Measurements from ENCODE around the gene MMP14. TPM values are rescaled to one million over a fixed set of nuclear protein-coding genes. Genes with fewer than 3 reads are reported as not detected.

MMP14 gene
- total RNA-seq, 1 experiment from 2014 or later = 57.2 TPM

DNA sequence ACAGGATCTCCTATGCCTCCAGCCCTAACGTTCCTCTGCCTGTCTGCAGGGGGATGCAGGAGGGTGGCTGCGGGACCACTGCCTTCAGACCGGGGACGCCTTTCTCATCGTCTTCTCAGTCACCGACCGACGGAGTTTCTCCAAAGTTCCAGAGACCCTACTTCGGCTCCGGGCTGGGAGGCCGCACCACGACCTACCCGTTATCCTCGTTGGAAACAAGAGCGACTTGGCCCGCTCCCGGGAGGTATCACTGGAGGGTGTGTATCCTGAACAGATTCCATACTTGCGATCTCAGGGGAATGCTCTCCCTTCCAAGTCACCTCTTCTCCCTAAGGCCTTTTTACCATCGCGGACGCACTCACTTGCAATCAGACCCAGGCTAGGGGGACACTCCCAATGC is 49.6 kb downstream of the MMP14 start:
- H3K27me3 Mint-ChIP-seq (ENCODE audit: insufficient read depth, unreplicated experiment) = no peaks in the 10 kb centered on the region
- H3K4me3 Mint-ChIP-seq (ENCODE audit: unreplicated experiment) = peak overlapping the region; percentile 91
- Histone ChIP-seq H3K4me1 (peaks cover 4% of the 10 kb centered on the region), H3K27me3 (replicated peaks; ENCODE audit: control insufficient read depth, insufficient read depth, low read length) (no peaks in the 10 kb centered on the region), H3K36me3 (ENCODE audit: control insufficient read depth, insufficient read depth, low read length) (no peaks in the 10 kb centered on the region), H3K4me3 (ENCODE audit: low read depth, low read length) (peak overlapping the region; percentile 52), H3K9me3 (no peaks in the 10 kb centered on the region)
- CTCF ChIA-PET = interaction anchor here (1.0 to 2.0 kb wide), 6 partner anchors 14 to 120 kb away, joined by 3 to 8 read pairs (median 4); partner anchors contain the start of genes LRP10 and OXA1L
- intact Hi-C loops (cut with micrococcal nuclease; ENCODE audit: unreplicated experiment) = no loop called here
- peaks cover 8% of the 10 kb centered on the region for H3K4me1 Mint-ChIP-seq (ENCODE audit: low read depth, unreplicated experiment)
- TF ChIP-seq, protein P1, sequence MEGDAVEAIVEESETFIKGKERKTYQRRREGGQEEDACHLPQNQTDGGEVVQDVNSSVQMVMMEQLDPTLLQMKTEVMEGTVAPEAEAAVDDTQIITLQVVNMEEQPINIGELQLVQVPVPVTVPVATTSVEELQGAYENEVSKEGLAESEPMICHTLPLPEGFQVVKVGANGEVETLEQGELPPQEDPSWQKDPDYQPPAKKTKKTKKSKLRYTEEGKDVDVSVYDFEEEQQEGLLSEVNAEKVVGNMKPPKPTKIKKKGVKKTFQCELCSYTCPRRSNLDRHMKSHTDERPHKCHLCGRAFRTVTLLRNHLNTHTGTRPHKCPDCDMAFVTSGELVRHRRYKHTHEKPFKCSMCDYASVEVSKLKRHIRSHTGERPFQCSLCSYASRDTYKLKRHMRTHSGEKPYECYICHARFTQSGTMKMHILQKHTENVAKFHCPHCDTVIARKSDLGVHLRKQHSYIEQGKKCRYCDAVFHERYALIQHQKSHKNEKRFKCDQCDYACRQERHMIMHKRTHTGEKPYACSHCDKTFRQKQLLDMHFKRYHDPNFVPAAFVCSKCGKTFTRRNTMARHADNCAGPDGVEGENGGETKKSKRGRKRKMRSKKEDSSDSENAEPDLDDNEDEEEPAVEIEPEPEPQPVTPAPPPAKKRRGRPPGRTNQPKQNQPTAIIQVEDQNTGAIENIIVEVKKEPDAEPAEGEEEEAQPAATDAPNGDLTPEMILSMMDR (IDR thresholded peaks at IDR 0.05; ENCODE audit: insufficient read depth in 1 of 2, low read depth in 1 of 2, low read length in 1 of 2, severe bottlenecking in 1 of 2, unreplicated experiment in 1 of 2) = no peak
- peaks cover 11% of the 10 kb centered on the region for H3K36me3 Mint-ChIP-seq (ENCODE audit: insufficient read depth, unreplicated experiment)
- no peak for DNase-seq
- no TSS peak for BruUV-seq (replicated peaks)
- H3K9me3 Mint-ChIP-seq (ENCODE audit: unreplicated experiment) = no peaks in the 10 kb centered on the region
- peak overlapping the region; percentile 48 for H3K27ac Mint-ChIP-seq (ENCODE audit: unreplicated experiment)
- POLR2A ChIA-PET = interaction anchor here (1.0 kb wide), 1 partner anchor 209 kb away, joined by 3 read pairs; the partner anchor contains the start of genes ACIN1 and C14orf119

DNA sequence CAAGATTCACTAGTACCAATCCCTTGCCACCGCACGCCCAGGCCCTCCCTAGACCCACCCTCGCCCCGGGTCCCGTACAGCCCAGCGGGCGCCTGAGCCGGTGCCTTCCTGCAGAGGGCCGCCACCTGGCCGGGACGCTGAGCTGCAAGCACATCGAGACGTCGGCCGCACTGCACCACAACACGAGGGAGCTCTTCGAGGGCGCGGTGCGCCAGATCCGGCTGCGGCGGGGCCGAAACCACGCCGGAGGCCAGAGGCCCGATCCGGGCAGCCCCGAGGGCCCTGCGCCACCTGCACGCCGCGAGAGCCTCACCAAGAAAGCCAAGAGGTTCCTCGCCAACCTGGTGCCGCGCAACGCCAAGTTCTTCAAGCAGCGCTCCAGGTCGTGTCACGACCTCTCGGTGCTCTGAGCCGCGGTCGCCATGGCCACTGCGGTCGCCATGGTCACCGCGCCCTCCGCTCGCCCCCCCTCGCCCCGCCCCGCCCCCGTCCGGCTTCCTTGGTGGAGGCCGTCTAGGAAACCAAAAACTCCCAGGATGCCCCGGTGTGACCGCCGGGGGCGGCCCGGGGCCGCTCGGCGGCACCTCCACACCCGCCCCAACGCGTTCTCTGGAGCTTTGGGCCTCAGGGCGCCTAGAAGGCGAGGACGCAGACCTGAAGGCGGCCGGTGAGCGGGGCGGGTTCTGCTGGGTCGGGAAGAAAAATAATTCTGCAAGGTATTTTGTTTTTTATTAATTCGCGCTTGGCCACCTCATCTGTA is 50.3 kb downstream of the MMP14 start:
- BruUV-seq (replicated peaks) = no TSS peak
- ChIA-PET POLR2A (interaction anchor here (0.5 to 1.0 kb wide), 3 partner anchors 121 to 308 kb away, joined by 3 to 8 read pairs (median 6); partner anchors contain the start of genes ACIN1 and C14orf119), CTCF (interaction anchor here (0.5 to 1.2 kb wide), 9 partner anchors 13 to 332 kb away, joined by 3 to 7 read pairs (median 4); partner anchors contain the start of genes LRP10 and OXA1L)
- Mint-ChIP-seq H3K4me1 (ENCODE audit: low read depth, unreplicated experiment) (peaks cover 8% of the 10 kb centered on the region), H3K27me3 (ENCODE audit: insufficient read depth, unreplicated experiment) (no peaks in the 10 kb centered on the region), H3K9me3 (ENCODE audit: unreplicated experiment) (no peaks in the 10 kb centered on the region), H3K36me3 (ENCODE audit: insufficient read depth, unreplicated experiment) (peaks cover 11% of the 10 kb centered on the region), H3K27ac (ENCODE audit: unreplicated experiment) (peak overlapping the region; percentile 88), H3K4me3 (ENCODE audit: unreplicated experiment) (peak overlapping the region; percentile 91)
- H3K9me3 ChIP-seq = no peaks in the 10 kb centered on the region
- DNase-seq = peak; percentile 73 to 75
- H3K4me1 ChIP-seq = peaks cover 4% of the 10 kb centered on the region
- TF ChIP-seq, protein P1 (IDR thresholded peaks at IDR 0.05; ENCODE audit: insufficient read depth in 1 of 2, low read depth in 1 of 2, low read length in 1 of 2, severe bottlenecking in 1 of 2, unreplicated experiment in 1 of 2) = peak in 1 of 2 experiments; percentile 34
- peak overlapping the region; percentile 52 for H3K4me3 ChIP-seq (ENCODE audit: low read depth, low read length)
- no peaks in the 10 kb centered on the region for H3K36me3 ChIP-seq (ENCODE audit: control insufficient read depth, insufficient read depth, low read length)
- H3K27me3 ChIP-seq (replicated peaks; ENCODE audit: control insufficient read depth, insufficient read depth, low read length) = no peaks in the 10 kb centered on the region
- intact Hi-C loops (cut with micrococcal nuclease; ENCODE audit: unreplicated experiment) = no loop called here

DNA sequence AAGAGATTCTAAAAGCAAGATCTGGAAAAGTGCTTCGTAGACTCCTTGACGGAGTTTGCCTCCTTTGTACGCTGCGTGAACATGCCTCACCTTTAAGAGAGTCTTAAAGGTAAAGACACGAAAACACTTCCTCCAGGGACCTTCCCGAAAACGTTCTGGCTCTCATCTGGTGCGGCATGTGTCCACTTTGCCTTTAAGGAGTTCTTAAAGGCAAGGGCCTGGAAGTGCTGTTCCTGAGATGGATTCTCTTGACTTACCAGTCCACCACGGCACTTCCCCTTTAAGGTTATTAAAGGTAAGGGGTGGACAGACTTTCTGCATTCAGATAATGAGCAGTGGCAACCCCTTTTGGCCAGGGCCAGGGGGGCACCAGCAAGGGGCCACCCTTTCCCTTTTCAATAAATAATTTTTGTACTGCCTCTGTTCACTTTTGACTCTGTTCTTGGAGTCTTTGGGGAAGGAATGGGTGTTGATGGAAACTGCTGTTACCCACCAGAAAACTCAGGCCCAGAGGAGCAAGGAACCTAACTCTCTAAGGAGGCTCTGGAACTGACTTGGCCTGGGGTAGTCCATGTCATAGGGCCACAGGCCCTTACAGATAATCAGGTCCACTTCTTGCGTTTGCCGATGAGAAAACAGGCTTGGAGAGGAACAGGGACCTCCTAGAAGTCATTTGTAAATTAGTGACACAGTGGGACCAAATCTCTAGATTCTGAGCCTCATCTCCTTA is 51.0 kb downstream of the MMP14 start:
- peak; percentile 76 to 83 for DNase-seq
- no peaks in the 10 kb centered on the region for H3K27me3 ChIP-seq (replicated peaks; ENCODE audit: control insufficient read depth, insufficient read depth, low read length)
- H3K4me1 ChIP-seq = peaks cover 4% of the 10 kb centered on the region
- peak overlapping the region; percentile 91 for H3K4me3 Mint-ChIP-seq (ENCODE audit: unreplicated experiment)
- H3K9me3 Mint-ChIP-seq (ENCODE audit: unreplicated experiment) = no peaks in the 10 kb centered on the region
- H3K27me3 Mint-ChIP-seq (ENCODE audit: insufficient read depth, unreplicated experiment) = no peaks in the 10 kb centered on the region
- intact Hi-C loops (cut with micrococcal nuclease; ENCODE audit: unreplicated experiment) = no loop called here
- H3K27ac Mint-ChIP-seq (ENCODE audit: unreplicated experiment) = peak overlapping the region; percentile 88
- TF ChIP-seq, protein P1 (IDR thresholded peaks at IDR 0.05; ENCODE audit: insufficient read depth in 1 of 2, low read depth in 1 of 2, low read length in 1 of 2, severe bottlenecking in 1 of 2, unreplicated experiment in 1 of 2) = no peak
- TSS peak; percentile 82 for BruUV-seq (replicated peaks)
- H3K4me3 ChIP-seq (ENCODE audit: low read depth, low read length) = peak overlapping the region; percentile 52
- ChIA-PET POLR2A (no interaction called here), CTCF (interaction anchor here (0.6 to 1.2 kb wide), 4 partner anchors 14 to 332 kb away, joined by 4 to 8 read pairs (median 6); no protein-coding TSS in a partner anchor)
- peaks cover 11% of the 10 kb centered on the region for H3K36me3 Mint-ChIP-seq (ENCODE audit: insufficient read depth, unreplicated experiment)
- H3K36me3 ChIP-seq (ENCODE audit: control insufficient read depth, insufficient read depth, low read length) = no peaks in the 10 kb centered on the region
- peaks cover 8% of the 10 kb centered on the region for H3K4me1 Mint-ChIP-seq (ENCODE audit: low read depth, unreplicated experiment)
- H3K9me3 ChIP-seq = no peaks in the 10 kb centered on the region

Measured in Caco-2 (cell line).